ENCODE measurements around the gene SSH3.

Gene SSH3

DNA sequence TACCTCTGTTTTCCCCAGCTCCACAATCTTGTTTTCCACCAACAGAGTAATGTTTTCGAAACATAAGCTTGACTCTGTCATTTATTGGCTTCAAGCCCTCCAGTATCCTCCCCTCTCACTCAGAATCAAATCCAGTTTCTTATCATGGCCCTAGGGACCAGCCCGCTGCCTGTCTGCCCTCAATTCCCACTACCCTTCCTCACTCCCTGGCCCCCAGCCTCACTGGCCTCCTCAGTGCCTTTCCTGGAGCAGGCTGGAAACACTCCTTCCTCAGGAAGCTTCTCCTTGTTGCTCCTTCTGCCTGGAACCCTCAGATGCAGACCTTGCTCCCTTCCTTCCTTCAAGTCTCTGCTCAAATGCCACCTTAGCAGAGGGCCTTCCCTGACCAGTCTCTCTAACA is 46.1 kb downstream of the SSH3 start:
- DNase-seq: no peak

DNA sequence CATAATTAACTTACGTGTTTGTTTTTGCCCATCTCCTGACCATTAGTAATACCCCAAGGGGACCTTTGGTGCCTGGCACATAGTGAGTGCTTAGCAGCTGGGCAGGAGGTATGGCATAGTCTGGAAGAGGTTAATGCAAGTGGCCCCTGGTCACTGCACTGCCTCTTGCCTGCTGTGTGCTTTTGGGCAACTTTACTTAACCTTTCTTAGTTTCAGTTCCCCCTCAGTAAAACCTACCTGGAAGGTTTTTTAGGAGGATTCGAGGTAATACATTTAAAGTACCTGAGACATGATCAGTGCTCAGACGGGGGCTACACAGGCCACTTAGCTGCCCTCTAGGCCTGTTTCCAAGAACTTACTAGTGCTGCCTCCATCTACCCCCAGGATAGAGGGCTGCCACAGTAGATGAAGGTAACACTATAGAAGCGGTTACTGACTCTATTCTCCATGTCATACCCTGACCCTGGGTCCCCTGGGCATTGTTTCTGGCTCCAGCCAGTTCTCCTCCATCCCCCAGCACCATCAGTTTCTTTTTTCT is 46.7 kb downstream of the SSH3 start:
- DNase-seq: no peak

DNA sequence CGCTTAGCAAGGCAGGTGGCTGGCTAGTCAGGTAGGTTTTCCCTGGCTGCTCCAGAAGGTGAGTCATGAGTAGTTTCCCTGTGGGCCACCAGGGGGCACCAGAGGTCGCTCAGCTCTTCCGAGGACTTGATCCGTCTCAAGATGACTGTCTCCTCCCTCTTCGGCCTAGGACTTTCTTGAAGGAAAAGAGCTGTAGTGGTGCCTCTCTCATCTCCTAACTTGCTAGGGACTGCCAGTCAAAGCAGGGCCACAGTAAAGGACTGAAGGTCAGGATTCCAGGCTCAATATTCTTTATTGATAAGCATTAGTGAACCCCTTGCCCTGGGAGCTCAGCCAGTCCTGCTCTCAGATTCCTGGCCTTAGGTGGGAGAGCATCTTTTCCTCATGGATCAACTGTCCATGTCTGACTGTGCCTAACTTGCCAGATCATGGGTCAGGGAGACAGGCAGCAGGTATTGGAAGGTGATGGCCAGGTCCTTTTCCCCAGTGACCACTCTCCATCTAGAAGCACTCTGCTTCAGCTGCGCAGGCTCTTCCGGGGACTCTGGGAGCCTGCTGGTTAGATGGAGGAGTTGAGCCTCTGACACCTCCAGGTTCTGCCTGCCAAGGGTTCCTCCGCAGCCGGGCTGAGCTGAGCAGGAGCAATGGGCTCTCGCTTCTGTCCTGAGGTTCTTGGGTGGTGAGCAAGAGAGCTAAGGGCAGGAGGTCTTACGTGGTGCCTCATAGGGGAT is 48.1 kb downstream of the SSH3 start:
- DNase-seq: peak; percentile 67

DNA sequence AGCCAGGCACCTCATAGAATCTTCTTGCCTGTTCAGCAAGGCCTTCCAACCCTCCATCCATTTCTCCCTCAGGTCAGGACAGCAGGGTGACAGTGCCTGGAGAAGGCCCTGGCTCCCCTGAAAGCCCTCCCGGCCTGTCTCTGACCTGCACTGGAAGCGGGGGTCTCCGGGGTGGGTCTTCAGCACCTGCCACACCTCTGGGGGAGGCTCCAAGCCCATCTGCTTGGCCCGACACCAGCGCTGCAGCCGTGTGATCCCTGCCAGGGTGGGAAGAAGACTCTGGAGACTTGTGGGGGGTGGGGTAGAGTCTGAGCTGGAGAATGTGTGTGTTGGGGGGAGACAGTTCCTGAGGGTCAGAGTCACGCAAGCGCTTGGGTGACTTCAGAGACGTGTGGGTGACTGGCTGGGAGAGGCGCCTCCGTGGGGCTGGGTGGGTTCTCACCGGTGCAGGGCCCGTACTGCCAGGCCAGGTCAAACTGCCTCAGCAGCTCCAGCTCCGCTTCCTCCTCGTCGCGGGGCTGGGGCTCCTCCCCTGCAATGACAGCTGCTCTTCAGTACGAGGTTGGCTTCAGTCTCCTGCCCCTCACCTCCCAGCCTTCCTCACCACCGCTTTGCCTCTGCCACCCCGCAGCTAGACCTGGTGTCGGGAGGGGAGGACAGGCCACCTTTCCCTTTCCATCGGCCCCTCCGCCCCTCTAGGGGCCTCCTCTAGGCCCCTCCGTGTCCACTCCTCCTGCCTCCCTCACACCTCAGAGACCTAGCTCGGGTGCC is 49.4 kb downstream of the SSH3 start:
- peak; percentile 73 for DNase-seq

DNA sequence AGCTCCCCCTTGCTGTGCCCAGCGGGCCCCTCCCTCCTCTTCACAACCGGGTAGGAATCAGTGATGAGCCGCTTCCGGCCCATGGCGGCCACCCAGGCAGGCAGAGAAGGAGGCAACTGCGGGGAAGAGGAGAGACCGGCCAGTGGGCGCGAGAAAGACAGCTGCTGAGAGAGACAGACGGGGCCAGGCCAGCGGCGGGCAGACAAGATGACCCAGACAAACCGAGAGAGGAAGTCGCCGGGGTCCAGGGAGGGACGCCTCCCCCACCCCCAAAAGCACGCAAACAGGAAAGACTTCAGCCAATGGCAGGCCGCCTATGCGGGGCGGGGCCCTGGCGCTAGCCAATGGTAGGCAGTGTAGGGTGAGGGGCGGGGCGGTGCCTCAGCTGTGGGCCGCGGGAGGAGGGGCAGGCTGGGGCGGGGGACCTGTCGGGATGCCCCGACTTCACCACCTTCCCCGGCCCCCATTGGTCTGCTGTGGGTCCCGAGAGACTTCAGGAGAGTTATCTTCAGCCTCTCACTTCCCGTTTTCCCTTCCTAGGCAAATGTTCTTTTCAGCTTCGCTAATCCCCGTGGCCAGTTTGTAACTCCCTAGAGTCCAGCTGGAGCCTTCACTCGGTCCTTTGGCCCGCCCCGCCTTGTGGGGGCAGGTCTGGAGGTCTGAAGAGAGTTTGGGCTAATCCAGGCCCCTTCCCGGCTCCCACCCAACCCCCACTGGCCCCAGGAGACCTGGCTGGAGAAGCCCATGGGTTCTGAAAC is 50.2 kb downstream of the SSH3 start, which contains the start of gene POLD4:
Gene POLD4 (minus strand): TSS at position 230 of the 758 bp plus-strand sequence. CDS start 147 bp downstream, at position 83.
- peak; percentile 96 for DNase-seq

DNA sequence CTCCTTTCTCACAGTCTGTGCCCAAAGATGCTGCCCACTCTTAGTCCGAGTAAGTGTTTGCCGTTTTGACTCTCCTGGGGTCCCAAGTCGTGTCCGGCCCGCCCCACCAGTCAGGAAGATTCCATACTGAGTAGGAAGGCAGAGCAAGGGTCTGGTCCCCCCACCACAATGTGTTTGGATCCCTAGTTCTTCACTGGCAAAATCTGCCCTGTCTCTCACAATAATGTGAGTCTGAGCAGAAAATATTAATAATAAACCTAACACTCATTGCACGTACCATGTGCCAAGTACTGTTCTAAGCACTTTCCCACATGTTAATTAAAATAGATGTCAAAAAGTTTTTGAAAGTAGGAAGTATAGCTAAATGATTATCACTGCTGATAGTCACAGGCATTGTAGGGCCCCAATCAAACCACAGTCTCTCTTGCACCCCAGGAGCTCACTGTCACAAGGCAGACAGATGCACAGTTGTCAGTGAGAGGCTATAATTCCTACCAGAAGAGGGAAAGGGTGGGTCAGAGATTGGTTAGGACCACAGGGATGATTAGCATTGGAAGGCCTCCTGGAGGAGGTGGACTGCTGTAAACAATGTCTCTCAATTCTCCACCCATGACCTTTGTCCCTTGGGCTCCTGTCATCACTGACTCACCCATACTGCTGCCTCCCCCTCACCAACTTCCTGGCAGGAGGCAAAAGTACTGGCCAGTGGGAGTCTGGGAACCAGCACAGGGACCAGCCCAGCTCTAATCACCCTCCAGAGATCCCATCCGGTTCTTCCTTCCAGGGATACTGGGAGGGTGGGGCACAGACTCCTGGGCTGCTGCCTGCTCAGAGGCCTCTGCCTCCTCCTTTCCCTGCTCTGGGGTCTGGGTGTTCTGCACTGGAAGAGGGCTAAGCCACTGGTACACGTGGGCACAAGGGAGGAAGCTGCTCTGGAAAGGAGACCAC is 51.0 kb downstream of the SSH3 start:
- no peak for DNase-seq

DNA sequence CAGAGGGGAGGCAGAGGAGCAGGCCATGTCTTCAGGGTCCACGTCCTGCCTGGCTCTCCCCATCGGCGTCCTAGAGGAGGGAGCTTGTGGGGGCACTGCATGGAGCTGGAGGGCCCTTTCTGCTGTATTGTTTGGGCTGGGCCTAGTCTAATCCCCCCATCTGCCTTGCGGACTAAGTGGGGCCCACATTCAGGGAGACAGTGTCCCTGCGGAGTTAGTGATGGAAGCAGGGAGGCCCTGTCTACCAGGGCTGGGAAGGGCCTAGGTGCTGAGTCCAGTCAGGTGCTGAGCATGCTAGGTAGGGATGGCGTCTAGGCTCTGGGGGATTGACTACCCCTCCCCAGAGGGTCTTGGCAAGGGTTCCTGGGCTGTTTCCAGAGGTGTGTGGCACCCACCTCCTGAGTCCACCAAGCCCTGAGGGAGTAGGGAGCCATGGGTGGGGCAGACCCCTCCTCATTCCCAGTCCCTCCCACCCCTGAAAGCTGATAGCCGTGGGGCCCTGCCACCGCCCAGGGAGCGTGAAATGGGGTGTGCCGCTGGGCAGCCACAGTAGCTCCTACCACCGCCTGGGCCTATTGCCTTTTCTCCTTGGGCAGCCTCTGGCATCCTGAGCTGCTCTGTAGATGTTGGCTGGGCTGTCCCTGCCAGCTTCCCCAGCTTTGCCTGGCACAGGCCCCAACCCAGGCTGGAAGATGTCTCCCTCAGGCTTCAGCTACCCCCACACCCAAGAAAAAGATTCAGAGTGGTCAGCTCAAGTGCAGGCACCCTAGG is 51.9 kb downstream of the SSH3 start:
- no peak for DNase-seq

DNA sequence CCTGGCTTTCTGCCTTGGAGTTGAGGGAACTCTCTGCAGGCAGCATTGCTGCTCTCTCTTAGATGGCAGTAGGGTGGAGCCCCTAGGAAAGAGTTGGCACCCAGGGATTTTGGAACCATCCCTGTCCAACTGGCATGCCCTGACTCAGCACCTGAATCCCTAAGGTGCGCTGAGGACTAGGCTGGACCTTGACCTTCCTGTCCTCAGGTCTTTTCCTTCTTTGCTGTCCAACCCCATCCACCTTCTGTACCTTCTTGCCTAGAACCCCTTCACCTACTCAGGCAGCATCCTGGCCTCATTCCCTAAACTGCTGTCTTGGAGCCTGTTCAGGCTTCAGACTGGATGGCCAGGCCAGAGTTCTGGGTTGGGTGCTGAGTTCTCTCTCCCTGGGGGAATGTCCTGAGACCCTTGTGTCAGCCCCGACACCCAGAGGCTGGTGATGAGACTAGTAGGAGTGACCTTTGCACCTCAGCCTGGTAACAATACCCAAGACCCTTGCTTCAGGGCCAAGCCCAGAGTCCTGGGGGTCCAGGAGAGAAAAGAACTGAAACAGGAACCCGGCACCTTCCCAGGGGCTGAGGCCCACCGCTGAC is 52.6 kb downstream of the SSH3 start:
- no peak for DNase-seq

DNA sequence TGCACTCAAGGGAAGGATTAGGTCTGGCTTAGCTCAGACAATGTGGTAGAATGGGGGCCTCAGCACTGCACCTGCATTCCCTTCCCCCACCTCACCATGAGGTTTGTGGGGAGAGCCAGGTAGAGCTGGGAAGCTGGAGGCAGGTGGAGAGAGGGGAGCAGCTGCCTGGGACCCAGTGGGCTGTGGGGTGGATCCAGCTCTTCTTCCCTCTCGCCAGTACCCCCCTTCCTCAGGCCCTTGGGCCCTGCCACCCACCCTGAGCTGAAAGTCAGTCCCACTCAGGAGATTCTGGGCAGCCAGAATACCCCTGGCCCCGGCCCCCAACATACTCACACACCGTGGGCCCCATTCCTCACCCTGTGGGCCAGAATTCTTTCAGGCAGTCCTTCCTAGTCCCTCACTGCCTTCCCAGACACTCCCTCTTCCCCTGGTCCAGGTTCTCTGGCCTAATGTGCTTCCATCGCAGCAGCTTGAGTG is 53.1 kb downstream of the SSH3 start:
- no peak for DNase-seq

DNA sequence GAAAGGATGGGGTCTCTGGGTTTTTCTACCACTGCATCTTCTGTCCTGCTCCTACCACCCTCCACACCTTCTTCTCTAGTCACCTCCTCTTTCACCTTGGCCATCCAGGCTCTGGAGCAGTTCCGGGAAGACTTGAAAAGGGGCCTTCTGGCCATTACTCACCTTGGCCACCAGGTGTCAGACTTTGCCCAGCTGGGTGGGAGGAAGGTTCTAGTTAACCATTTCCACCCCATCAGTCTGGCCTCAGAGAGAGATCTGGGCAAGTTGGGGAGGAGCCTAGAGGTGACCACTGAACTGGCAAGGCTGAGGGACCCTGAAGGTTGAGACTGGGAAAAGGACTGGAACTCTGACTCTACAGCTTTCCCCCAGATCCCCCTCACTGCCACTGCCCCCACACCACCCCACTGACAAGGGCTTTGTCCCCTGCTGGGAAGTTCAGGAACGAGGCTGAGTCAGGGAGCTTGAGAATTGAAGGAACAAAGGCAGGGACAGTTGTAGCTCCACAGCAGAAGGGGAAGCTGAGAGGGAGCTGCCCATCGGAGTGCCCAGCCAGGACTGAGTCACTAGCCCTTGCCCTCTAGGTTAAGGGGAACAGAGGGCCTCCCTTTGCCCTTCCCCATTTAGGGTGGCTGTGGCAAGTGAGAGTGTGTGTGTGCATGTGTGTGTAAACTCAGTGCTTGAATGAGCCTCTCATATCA is 53.7 kb downstream of the SSH3 start:
- peak; percentile 77 for DNase-seq

DNA sequence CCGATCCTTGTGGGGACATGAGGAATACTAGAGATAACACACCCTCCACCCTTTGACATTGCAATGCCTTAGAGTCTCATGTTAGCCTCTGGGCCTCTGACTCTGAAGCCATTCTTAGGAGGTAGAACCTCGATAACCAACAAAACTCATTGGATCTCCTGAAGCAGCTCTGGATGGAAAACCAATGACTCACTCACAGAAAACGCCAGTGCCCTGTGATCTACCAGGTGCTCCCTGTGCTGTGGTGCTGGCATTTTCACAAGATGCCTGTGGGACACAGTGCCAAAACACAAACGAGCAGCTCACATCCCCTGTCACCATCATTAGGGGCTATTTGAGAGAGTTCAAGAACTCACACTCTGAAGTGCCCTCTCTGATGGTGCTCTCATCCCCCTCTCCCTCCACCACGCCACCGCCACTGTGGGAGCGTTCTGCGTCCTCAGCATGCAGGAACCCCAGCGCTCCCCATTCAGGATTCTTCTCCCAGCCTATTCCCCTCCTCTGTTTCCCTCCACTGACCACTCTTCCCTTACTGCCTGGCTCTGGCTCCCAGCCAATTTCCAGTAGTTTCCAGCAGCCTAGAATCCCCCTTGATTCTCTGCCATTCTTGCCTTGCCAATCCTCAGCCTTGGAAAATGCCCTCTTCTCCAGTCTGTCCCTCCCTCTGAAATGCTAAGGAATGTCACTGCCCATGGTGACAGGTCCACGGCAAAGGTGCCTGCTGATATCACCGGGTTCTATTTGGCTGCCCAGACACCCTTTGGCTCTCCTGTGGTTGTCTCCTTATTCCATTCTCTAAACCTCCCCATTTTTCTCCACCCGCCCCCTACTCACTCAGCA is 54.7 kb downstream of the SSH3 start:
- DNase-seq: no peak
